Duodenal mucosa (tissue), 2 donors: Measurements from ENCODE around the gene DPYD.

Experiments
- H3K27ac ChIP-seq: one replicate; pipeline ENCODE4 v1.7.0; 2013; ENCODE audit warnings: low read depth, low read length
- H3K27me3 ChIP-seq, 2 donors: one replicate each; pipeline ENCODE4 v1.7.0; 2013; ENCODE audit warnings: low read length in 2 of 2, control low read depth in 1 of 2; ENCODE audit not compliant: insufficient read depth in 2 of 2, control insufficient read depth in 1 of 2
- H3K36me3 ChIP-seq, 2 donors: one replicate each; pipeline ENCODE4 v1.7.0; 2013; ENCODE audit warnings: low read length in 2 of 2, control low read depth in 1 of 2; ENCODE audit not compliant: insufficient read depth in 2 of 2, control insufficient read depth in 1 of 2
- H3K4me1 ChIP-seq, 2 donors: one replicate each; pipeline ENCODE4 v1.7.0; 2013; ENCODE audit warnings: low read length in 2 of 2, control low read depth in 1 of 2; ENCODE audit not compliant: insufficient read depth in 2 of 2, control insufficient read depth in 1 of 2
- H3K4me3 ChIP-seq, 2 donors: one replicate each; pipeline ENCODE4 v1.7.0; 2013; ENCODE audit warnings: low read length in 2 of 2, low read depth in 1 of 2
- H3K9ac ChIP-seq, 2 donors: one replicate each; pipeline ENCODE4 v1.7.0; 2013; ENCODE audit warnings: low read length in 2 of 2, low read depth in 1 of 2
- H3K9me3 ChIP-seq, 2 donors: one replicate each; pipeline ENCODE4 v1.7.0; 2013; ENCODE audit warnings: low read length in 2 of 2, control low read depth in 1 of 2; ENCODE audit not compliant: control insufficient read depth in 1 of 2

Gene DPYD

DNA sequence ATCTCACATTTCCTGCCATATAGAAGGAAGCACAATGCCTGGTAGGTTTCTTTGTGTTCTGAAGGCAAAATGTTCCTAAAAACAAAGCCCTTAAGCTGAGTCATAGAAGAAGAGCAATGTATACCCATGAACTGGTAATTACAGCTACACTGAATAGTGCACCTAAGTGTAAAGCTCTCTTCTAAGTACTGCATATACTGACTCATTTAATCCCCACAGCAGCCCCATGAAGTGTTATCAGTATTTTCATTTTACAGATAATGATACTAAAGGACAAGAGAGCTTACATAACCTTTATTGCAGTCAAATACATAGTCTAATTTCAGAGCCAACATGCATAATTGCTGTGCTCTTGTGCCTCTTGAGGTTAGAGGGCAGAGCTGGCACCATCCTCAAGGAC lies 239.9 kb downstream of the DPYD start:
- no peaks in the 10 kb centered on the region for H3K27me3 ChIP-seq
- H3K9ac ChIP-seq = no peak overlapping the region
- H3K9me3 ChIP-seq = no peaks in the 10 kb centered on the region
- H3K4me3 ChIP-seq = no peak overlapping the region
- no peaks in the 10 kb centered on the region for H3K4me1 ChIP-seq
- peaks cover 3 to 9% of the 10 kb centered on the region in 2 donors for H3K36me3 ChIP-seq
- H3K27ac ChIP-seq = no peak overlapping the region

DNA sequence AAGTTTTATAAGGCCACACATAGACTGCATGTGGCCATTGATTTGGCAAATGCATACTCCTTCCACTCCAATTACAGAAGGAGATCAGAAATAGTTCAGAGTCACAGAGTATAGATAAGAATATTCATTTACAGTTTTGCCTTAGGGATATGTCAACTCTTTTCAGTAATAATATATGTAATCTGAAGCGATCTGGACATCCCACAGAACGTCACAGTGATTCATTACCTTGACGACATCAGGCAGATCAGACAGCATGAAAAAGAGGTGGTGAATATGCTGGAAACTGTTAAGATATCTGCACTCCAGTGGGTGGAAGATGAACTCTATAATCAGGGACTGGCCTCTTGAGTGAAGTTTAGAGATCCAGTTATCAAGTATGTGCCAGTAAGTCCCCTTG lies 240.4 kb downstream of the DPYD start:
- H3K9ac ChIP-seq = no peak overlapping the region
- H3K27me3 ChIP-seq = no peaks in the 10 kb centered on the region
- H3K4me3 ChIP-seq = no peak overlapping the region
- no peaks in the 10 kb centered on the region for H3K9me3 ChIP-seq
- H3K27ac ChIP-seq = no peak overlapping the region
- H3K4me1 ChIP-seq = no peaks in the 10 kb centered on the region
- H3K36me3 ChIP-seq = peaks cover 3 to 9% of the 10 kb centered on the region in 2 donors

DNA sequence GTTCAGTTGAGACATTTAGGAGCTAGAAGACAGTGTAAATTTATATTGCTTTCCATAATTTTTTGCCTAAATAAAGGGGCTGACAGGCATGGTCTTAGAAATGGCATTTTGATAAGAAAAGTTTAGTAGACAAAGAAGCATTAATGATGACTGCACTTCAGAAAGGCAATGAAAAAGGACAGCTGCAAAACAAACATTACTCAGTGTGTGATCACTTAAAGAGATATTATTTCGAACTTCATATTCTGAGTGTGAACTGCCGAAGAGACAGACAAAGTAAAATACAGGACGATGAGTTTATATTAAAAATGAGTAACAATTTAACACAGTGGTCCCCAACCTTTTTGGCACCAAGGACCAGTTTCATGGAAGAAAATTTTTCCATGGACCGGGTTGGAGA lies 243.1 kb downstream of the DPYD start:
- no peak overlapping the region for H3K4me3 ChIP-seq
- H3K27me3 ChIP-seq = no peaks in the 10 kb centered on the region
- H3K9me3 ChIP-seq = no peaks in the 10 kb centered on the region
- peaks cover 3 to 9% of the 10 kb centered on the region in 2 donors for H3K36me3 ChIP-seq
- no peaks in the 10 kb centered on the region for H3K4me1 ChIP-seq
- H3K27ac ChIP-seq = no peak overlapping the region
- no peak overlapping the region for H3K9ac ChIP-seq

DNA sequence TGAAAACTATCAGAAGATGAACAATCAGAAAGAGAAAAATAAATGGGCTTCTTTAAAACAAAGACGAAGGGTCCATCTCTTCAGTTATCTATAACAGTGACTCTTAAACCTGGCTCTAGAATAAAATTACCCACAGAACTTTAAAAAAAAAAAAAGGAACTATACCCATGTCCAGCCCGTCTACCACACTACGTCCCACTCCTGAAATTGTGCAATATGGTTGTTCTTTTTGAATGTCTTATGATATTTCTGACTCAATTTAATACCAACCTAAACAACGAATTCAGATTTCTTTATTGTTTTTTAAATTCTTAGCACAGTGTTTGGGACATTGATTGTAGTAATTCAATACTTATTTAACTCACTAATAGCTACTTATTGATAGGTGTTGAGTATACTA lies 246.3 kb downstream of the DPYD start:
- H3K36me3 ChIP-seq = peaks cover 0 to 9% of the 10 kb centered on the region in 2 donors
- no peaks in the 10 kb centered on the region for H3K27me3 ChIP-seq

DNA sequence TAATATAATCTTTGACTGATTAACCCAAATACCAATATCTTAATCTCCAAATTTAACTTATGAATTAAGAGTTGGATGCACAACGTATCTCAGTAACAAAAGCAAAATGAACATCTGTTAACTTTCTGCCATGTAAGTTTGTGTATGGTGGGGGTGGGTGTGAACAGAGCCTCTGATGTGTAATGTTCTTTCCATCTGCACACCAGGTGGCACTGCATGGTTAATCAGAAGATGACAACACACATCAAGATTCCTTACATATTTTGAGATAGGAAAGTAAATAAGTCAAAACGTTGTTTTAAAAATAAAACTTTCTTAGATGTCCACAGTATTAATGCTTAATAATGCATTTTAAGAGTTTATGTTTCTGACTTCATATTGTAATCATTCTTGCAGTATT lies 251.9 kb downstream of the DPYD start:
- Histone ChIP-seq H3K9ac (no peak overlapping the region), H3K27ac (no peak overlapping the region), H3K36me3 (no peaks in the 10 kb centered on the region), H3K9me3 (peaks cover 0 to 6% of the 10 kb centered on the region in 2 donors), H3K4me3 (no peak overlapping the region), H3K27me3 (no peaks in the 10 kb centered on the region), H3K4me1 (no peaks in the 10 kb centered on the region)

More for the DNA sequence above, 246.3 kb downstream of the DPYD start:
- H3K9me3 ChIP-seq = peaks cover 0 to 6% of the 10 kb centered on the region in 2 donors
- no peak overlapping the region for H3K9ac ChIP-seq
- no peak overlapping the region for H3K27ac ChIP-seq
- H3K4me3 ChIP-seq = no peak overlapping the region
- no peaks in the 10 kb centered on the region for H3K4me1 ChIP-seq

DNA sequence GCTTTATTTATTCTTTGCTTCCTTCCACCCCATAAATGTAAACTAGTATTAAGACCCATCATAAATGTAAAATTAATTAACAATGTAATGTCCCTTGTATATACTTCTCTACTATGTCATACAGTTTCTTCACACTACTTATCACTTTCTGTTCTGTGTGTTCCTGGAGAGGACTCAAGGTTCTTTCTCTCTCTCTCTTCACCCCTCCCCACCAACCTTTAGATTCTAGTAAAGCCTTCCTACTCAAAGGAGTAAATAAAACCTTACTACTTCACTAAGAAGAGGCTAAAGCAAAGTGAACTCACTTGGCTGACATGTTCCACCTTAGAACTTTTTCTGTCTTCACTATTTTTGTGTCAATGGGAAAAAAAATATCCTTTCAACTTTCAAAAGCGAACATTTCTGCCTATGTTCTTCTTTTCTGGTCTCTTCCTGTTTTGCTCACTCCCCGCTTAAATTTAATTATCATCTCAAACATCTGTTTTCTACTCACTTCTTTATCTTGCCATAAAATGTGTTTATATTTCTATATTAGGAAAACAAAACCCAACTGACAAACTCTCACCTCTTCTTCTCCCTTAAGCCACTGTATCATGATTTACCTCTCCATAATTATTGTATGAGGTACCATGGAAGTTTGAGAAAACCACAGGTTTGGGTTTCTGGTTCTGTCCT lies 260.3 kb downstream of the DPYD start:
- Histone ChIP-seq H3K27ac (no peak overlapping the region), H3K36me3 (no peaks in the 10 kb centered on the region), H3K4me1 (no peaks in the 10 kb centered on the region), H3K9me3 (no peaks in the 10 kb centered on the region), H3K27me3 (no peaks in the 10 kb centered on the region), H3K9ac (no peak overlapping the region), H3K4me3 (no peak overlapping the region)

DNA sequence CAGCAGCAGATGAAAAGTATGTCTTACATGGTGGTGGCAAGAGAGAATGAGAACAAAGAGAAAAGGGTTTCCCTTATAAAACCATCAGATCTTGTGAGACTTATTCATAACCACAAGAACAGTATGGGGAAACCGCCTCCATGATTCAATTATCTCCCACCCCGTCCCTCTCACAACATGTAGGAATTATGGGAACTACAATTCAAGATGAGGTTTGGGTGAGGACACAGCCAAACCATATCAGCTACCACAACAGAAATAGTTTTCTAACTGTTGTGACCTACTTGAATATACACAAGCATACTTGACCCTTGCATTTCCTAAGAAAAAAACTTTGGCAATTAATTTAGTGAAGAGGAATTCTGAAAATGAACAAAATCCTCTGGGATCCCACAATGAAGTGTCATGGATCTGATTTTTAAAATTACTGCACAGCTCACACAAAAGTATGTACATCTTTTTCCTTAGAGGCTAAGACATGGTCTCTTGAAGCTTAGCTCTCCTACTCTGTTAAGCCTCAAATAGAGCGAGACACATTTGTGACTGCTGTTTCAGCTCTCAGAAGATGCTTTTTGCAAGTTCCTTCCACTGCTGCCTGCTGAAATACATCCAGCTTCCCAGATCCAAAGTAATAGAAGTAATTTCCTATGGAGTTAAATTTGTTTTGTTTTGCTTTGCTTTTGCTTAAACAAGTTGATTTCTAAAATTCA lies 265.8 kb downstream of the DPYD start:
- Histone ChIP-seq H3K36me3 (no peaks in the 10 kb centered on the region), H3K4me1 (no peaks in the 10 kb centered on the region), H3K4me3 (no peak overlapping the region), H3K9ac (no peak overlapping the region), H3K9me3 (no peaks in the 10 kb centered on the region), H3K27me3 (no peaks in the 10 kb centered on the region), H3K27ac (no peak overlapping the region)

DNA sequence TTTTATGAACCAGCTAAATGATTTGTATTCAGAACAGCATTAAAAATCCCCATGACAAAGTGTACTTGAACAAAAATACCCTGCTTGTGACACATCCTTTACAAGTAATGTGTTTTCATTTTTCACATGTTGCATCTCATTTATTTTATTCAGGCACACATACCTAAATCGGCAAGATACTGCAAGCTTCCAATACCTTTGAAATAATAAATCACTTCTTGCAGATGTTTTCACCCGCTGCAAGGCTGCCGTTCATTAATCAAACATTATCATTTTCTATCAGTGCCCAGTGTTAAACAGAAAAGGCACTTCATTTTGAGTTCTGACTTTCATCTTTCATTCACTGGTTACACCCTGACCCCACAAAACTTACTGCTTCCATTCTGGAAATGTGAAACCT lies 269.6 kb downstream of the DPYD start:
- Histone ChIP-seq H3K36me3 (no peaks in the 10 kb centered on the region), H3K9ac (no peak overlapping the region), H3K27ac (no peak overlapping the region), H3K4me1 (no peaks in the 10 kb centered on the region), H3K4me3 (no peak overlapping the region), H3K9me3 (peaks cover 0 to 3% of the 10 kb centered on the region in 2 donors), H3K27me3 (no peaks in the 10 kb centered on the region)

DNA sequence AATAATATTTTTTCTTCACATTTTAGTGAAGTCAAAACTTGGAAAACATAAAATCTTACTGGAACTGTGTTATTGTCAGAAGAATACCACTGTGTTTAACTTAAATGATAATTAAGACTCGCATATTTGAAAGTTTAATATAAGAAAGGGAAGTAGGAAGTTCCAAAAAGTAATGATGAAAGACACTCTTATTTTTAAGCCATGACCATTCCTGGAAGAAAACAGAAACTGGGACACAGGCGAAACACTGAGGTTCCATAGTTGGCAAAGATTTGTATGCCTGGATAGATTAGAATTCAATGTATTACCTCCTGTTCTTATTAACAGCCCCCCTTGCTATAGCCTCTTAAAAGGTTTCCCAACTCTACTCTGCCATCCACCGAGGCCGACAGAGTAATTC lies 271.2 kb downstream of the DPYD start:
- Histone ChIP-seq H3K9ac (no peak overlapping the region), H3K27me3 (no peaks in the 10 kb centered on the region), H3K9me3 (peaks cover 0 to 3% of the 10 kb centered on the region in 2 donors), H3K36me3 (no peaks in the 10 kb centered on the region), H3K4me3 (no peak overlapping the region), H3K4me1 (no peaks in the 10 kb centered on the region), H3K27ac (no peak overlapping the region)

DNA sequence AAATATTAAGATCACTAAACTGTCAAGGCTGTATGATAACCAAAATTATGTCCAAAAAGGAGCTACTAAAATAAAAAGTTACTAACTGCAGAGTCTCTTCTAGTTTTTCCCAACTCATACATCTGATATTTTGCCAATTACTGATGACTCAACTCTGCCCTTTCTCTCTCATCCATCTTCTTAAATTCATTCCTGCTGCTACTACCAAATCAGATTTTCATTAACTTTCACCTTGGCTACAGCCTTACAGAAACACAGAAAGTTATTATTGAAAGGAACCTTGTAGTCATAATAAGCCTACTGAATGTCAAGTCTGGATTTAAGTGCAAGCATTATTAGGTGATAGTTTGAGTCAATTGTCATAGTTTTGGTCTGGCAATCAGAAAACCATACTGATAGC lies 273.1 kb downstream of the DPYD start:
- Histone ChIP-seq H3K27me3 (no peaks in the 10 kb centered on the region), H3K4me3 (no peak overlapping the region), H3K4me1 (no peaks in the 10 kb centered on the region), H3K9me3 (peaks cover 0 to 3% of the 10 kb centered on the region in 2 donors), H3K36me3 (no peaks in the 10 kb centered on the region), H3K27ac (no peak overlapping the region), H3K9ac (no peak overlapping the region)
